WTC11 (cell line): ENCODE results near the gene SMOC1. TPM values are rescaled to one million over a fixed set of nuclear protein-coding genes. Genes with fewer than 3 reads are reported as not detected.
A peak's percentile ranks its signal among the peaks of the same experiment; 100 is the strongest.

Source experiments
- ATAC-seq: fragments of 200-7000 bp; cut with Tn5 transposase; 2 replicates; pipeline ENCODE4 v1.10.0; 2021; ENCODE audit warnings: mild to moderate bottlenecking, moderate library complexity
- CTCF ChIA-PET: fragments of 300-600 bp; sonication (Branson Sonifier 250); formaldehyde crosslinking; loops from one replicate; lab custom pipeline; 2021; ENCODE audit warnings: antibody characterized with exemption; lab: Charles Lee
- POLR2A ChIA-PET: fragments of 350-600 bp; sonication (Branson Sonifier 250); formaldehyde crosslinking; loops from one replicate; lab custom pipeline; 2021; ENCODE audit warnings: antibody characterized with exemption; lab: Charles Lee
- DNase-seq: peaks from one replicate; pipeline ENCODE4 v3.0.0; 2021; ENCODE audit warnings: low spot score
- H3K27ac Mint-ChIP-seq: 2 replicates; pipeline ENCODE4 v1.8.0; 2021; ENCODE audit warnings: mixed read lengths
- H3K27me3 Mint-ChIP-seq: 2 replicates; pipeline ENCODE4 v1.8.0; 2021; ENCODE audit warnings: low read depth, mild to moderate bottlenecking, moderate library complexity, mixed read lengths
- H3K36me3 Mint-ChIP-seq: 2 replicates; pipeline ENCODE4 v1.8.0; 2021; ENCODE audit warnings: mixed read lengths
- H3K4me1 Mint-ChIP-seq: 2 replicates; pipeline ENCODE4 v1.8.0; 2022; ENCODE audit warnings: mixed read lengths
- H3K4me3 Mint-ChIP-seq: 2 replicates; pipeline ENCODE4 v1.8.0; 2021; ENCODE audit warnings: mild to moderate bottlenecking, moderate library complexity, mixed read lengths
- H3K9me3 Mint-ChIP-seq: 2 replicates; pipeline ENCODE4 v1.8.0; 2021; ENCODE audit warnings: mixed read lengths
- ETV6 ChIP-seq: sonication (generic); formaldehyde crosslinking; IDR thresholded peaks from 2 replicates; pipeline ENCODE4 v1.8.1; 2022; ENCODE audit warnings: mild to moderate bottlenecking, missing genetic modification reagents
- FOXJ3 ChIP-seq: sonication (generic); formaldehyde crosslinking; IDR thresholded peaks from 2 replicates; pipeline ENCODE4 v1.9.0; 2021; ENCODE audit warnings: missing genetic modification reagents, mild to moderate bottlenecking, borderline replicate concordance
- NFE2L1 ChIP-seq: sonication (generic); formaldehyde crosslinking; IDR thresholded peaks from 2 replicates; pipeline ENCODE4 v1.8.1; 2023; ENCODE audit warnings: missing genetic modification reagents
- NR2C2 ChIP-seq: sonication (generic); formaldehyde crosslinking; IDR thresholded peaks from 2 replicates; pipeline ENCODE4 v1.8.0; 2022; ENCODE audit warnings: mild to moderate bottlenecking, missing genetic modification reagents
- NR3C1 ChIP-seq: sonication (generic); formaldehyde crosslinking; conservative IDR thresholded peaks from 2 replicates; pipeline ENCODE4 v1.8.1; 2023; ENCODE audit warnings: low read depth, mild to moderate bottlenecking, missing genetic modification reagents
- total RNA-seq: library from RNA; stranded (reverse); gene quantifications from 3 replicates; pipeline ENCODE4 v1.2.3, GENCODE V29; 2021
- TF ChIP-seq, protein P1 (sequence below): sonication (generic); formaldehyde crosslinking; IDR thresholded peaks from 2 replicates; pipeline ENCODE4 v1.8.0; 2022; ENCODE audit warnings: missing genetic modification reagents
- TF ChIP-seq, protein P2 (sequence below): sonication (generic); formaldehyde crosslinking; IDR thresholded peaks from 2 replicates; pipeline ENCODE4 v1.8.1; 2022; ENCODE audit warnings: low read depth, mild to moderate bottlenecking, moderate library complexity, missing genetic modification reagents, borderline replicate concordance
- TF ChIP-seq, protein P3 (sequence below): sonication (generic); formaldehyde crosslinking; IDR thresholded peaks from 2 replicates; pipeline ENCODE4 v1.8.1; 2022; ENCODE audit warnings: low read depth, missing genetic modification reagents, borderline replicate concordance
- TF ChIP-seq, protein P4 (sequence below): sonication (generic); formaldehyde crosslinking; IDR thresholded peaks from 2 replicates; pipeline ENCODE4 v1.8.0; 2022; ENCODE audit warnings: mild to moderate bottlenecking, missing genetic modification reagents
- TF ChIP-seq, protein P5 (sequence below): fragments of 200-600 bp; IDR thresholded peaks from 2 replicates; pipeline ENCODE4 v1.8.0; 2022; ENCODE audit warnings: antibody characterized with exemption

SMOC1 gene
- total RNA-seq, 1 experiment from 2014 or later = 1.1 TPM

DNA sequence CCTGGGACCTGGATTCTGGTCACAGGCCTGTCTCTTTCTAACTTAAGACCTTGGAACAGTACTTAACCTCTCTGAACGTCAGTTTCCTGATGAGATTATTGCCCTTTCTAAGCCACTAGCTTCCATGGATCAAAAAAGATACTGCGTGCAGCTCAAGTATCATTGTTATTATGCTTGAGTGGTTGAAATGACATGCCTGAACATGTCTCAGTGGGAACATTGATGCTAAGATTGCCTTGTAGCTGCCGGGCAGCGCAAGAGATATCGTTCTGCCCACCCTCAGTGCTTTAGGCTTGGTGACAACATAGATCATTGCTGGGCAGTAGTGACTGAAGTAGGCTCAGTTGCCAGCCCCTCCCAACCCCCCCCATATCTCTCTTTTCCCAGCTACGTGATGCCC, 131.9 kb downstream of the SMOC1 start (continued):
- TF ChIP-seq, protein P1, sequence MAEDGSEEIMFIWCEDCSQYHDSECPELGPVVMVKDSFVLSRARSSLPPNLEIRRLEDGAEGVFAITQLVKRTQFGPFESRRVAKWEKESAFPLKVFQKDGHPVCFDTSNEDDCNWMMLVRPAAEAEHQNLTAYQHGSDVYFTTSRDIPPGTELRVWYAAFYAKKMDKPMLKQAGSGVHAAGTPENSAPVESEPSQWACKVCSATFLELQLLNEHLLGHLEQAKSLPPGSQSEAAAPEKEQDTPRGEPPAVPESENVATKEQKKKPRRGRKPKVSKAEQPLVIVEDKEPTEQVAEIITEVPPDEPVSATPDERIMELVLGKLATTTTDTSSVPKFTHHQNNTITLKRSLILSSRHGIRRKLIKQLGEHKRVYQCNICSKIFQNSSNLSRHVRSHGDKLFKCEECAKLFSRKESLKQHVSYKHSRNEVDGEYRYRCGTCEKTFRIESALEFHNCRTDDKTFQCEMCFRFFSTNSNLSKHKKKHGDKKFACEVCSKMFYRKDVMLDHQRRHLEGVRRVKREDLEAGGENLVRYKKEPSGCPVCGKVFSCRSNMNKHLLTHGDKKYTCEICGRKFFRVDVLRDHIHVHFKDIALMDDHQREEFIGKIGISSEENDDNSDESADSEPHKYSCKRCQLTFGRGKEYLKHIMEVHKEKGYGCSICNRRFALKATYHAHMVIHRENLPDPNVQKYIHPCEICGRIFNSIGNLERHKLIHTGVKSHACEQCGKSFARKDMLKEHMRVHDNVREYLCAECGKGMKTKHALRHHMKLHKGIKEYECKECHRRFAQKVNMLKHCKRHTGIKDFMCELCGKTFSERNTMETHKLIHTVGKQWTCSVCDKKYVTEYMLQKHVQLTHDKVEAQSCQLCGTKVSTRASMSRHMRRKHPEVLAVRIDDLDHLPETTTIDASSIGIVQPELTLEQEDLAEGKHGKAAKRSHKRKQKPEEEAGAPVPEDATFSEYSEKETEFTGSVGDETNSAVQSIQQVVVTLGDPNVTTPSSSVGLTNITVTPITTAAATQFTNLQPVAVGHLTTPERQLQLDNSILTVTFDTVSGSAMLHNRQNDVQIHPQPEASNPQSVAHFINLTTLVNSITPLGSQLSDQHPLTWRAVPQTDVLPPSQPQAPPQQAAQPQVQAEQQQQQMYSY (CRISPR knock-in tag) = no peak
- TF ChIP-seq, protein P2, sequence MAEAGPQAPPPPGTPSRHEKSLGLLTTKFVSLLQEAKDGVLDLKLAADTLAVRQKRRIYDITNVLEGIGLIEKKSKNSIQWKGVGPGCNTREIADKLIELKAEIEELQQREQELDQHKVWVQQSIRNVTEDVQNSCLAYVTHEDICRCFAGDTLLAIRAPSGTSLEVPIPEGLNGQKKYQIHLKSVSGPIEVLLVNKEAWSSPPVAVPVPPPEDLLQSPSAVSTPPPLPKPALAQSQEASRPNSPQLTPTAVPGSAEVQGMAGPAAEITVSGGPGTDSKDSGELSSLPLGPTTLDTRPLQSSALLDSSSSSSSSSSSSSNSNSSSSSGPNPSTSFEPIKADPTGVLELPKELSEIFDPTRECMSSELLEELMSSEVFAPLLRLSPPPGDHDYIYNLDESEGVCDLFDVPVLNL (CRISPR knock-in tag) = no peak
- no peak for TF ChIP-seq NFE2L1 (CRISPR knock-in tag)
- TF ChIP-seq FOXJ3 (CRISPR knock-in tag) = no peak
- TF ChIP-seq ETV6 (CRISPR knock-in tag) = no peak
- TF ChIP-seq, protein P3, sequence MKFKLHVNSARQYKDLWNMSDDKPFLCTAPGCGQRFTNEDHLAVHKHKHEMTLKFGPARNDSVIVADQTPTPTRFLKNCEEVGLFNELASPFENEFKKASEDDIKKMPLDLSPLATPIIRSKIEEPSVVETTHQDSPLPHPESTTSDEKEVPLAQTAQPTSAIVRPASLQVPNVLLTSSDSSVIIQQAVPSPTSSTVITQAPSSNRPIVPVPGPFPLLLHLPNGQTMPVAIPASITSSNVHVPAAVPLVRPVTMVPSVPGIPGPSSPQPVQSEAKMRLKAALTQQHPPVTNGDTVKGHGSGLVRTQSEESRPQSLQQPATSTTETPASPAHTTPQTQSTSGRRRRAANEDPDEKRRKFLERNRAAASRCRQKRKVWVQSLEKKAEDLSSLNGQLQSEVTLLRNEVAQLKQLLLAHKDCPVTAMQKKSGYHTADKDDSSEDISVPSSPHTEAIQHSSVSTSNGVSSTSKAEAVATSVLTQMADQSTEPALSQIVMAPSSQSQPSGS (CRISPR knock-in tag) = no peak
- TF ChIP-seq NR2C2 = no peak
- TF ChIP-seq, protein P4, sequence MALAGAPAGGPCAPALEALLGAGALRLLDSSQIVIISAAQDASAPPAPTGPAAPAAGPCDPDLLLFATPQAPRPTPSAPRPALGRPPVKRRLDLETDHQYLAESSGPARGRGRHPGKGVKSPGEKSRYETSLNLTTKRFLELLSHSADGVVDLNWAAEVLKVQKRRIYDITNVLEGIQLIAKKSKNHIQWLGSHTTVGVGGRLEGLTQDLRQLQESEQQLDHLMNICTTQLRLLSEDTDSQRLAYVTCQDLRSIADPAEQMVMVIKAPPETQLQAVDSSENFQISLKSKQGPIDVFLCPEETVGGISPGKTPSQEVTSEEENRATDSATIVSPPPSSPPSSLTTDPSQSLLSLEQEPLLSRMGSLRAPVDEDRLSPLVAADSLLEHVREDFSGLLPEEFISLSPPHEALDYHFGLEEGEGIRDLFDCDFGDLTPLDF (CRISPR knock-in tag) = no peak
- TF ChIP-seq, all 79 proteins: peak for 0

DNA sequence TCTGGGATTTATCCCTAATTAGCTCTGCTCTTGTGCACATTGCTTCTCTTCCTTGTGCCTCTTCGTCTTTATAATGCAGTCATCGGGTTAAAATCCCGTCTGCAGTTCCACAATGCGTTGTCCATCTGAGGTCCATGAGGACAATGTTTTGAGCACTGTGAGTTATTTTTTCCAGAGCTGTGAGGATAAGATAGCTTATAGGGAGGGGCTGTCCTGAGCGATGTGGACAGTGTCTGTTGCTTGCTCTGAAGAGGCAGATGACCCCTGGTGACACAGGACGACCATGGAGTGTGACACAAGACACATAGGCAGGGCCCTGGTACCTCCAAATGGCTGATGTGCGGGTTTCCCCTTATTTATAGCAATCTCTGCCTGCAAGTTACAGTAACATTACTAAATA, 132.5 kb downstream of the SMOC1 start:
- DNase-seq = no peak
- Mint-ChIP-seq H3K9me3 (peaks cover 12% of the 10 kb centered on the region; the same call in 1 of the 2 replicates), H3K36me3 (no peaks in the 10 kb centered on the region), H3K27ac (no peak overlapping the region), H3K27me3 (no peaks in the 10 kb centered on the region), H3K4me3 (no peak overlapping the region), H3K4me1 (peaks cover 20% of the 10 kb centered on the region)
- ATAC-seq = no peak
- TF ChIP-seq ETV6 (CRISPR knock-in tag) = no peak
- POLR2A ChIA-PET = no interaction called here
- CTCF ChIA-PET = interaction anchor here (1.1 to 1.9 kb wide), 2 partner anchors 16 to 21 kb away, joined by 3 to 5 read pairs; no protein-coding TSS in a partner anchor

DNA sequence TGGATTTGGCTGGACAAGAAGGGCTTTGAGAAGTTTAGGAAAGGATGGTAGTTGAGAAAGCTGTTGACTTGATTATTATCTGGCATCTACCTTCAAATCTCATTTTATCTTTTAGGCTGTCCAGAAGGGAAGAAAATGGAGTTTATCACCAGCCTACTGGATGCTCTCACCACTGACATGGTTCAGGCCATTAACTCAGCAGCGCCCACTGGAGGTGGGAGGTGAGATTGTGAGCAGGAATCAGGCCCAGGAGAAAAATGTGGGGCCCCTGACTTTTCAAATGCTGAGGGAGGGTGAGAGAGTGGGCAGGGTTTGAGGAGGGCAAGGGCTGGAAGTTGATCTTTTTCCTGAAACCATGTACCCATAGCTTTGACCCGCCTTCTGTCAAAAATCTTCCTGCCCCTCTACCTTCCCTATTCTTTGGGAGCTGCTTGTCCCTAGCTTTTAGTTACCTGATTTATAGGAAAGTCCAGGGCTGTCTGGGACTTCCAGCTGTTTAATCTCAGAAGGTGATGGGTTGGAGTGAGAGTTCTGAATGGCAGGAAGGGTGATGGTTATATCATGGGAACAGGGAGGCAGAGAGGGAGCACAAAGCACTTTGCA, 134.2 kb downstream of the SMOC1 start:
- no peak overlapping the region for H3K4me3 Mint-ChIP-seq
- ATAC-seq (peak; percentile 92), DNase-seq (peak; percentile 83)
- H3K27ac Mint-ChIP-seq = no peak overlapping the region
- ChIA-PET POLR2A (no interaction called here), CTCF (interaction anchor here (0.7 to 2.3 kb wide), 15 partner anchors 11 to 439 kb away, joined by 3 to 25 read pairs (median 5); partner anchors contain the start of genes CCDC177 and SMOC1)
- TF ChIP-seq NR3C1 (CRISPR knock-in tag) = no peak
- TF ChIP-seq, protein P5, sequence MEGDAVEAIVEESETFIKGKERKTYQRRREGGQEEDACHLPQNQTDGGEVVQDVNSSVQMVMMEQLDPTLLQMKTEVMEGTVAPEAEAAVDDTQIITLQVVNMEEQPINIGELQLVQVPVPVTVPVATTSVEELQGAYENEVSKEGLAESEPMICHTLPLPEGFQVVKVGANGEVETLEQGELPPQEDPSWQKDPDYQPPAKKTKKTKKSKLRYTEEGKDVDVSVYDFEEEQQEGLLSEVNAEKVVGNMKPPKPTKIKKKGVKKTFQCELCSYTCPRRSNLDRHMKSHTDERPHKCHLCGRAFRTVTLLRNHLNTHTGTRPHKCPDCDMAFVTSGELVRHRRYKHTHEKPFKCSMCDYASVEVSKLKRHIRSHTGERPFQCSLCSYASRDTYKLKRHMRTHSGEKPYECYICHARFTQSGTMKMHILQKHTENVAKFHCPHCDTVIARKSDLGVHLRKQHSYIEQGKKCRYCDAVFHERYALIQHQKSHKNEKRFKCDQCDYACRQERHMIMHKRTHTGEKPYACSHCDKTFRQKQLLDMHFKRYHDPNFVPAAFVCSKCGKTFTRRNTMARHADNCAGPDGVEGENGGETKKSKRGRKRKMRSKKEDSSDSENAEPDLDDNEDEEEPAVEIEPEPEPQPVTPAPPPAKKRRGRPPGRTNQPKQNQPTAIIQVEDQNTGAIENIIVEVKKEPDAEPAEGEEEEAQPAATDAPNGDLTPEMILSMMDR = peak; percentile 81
- no peaks in the 10 kb centered on the region for H3K27me3 Mint-ChIP-seq
- peaks cover 12% of the 10 kb centered on the region; the same call in 1 of the 2 replicates for H3K9me3 Mint-ChIP-seq
- H3K36me3 Mint-ChIP-seq = no peaks in the 10 kb centered on the region
- peaks cover 20% of the 10 kb centered on the region for H3K4me1 Mint-ChIP-seq
